ENCODE data around the gene EXOSC7.

The EXOSC7 gene

DNA sequence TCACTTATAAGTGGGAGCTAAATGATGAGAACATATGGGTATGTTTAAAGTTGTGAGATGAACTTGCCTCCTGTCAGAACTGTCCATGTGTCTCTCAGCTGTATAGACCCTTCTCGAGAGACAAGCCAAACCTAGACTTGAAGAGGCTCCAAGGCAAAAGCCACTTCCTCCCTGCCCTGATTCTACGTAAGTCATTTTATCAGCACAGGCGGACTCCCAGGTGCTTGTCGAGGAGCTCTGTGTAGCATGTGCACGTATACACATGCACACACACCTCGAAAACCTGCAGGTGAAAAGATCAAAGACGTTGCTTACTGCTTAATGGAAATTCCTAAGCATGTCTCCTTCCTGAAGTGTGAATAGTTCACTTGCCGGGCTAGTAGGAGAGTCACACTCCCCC, 44.5 kb downstream of the EXOSC7 start:
- no peak for DNase-seq (ENCODE audit: low spot score)
- H3K9me3 ChIP-seq (replicated peaks in 1 of 2; ENCODE audit: control insufficient read depth in 2 of 2, insufficient read depth in 1 of 2, low read depth in 1 of 2, low read length in 2 of 2), result no peaks in the 10 kb centered on the region
- H4K8ac ChIP-seq (ENCODE audit: low read depth, low read length), result no peak overlapping the region
- H2BK15ac ChIP-seq (ENCODE audit: low read length), result no peak overlapping the region
- H2AK5ac ChIP-seq (ENCODE audit: low read depth, low read length), result no peak overlapping the region
- H2BK5ac ChIP-seq (ENCODE audit: low read length), result no peak overlapping the region
- no peaks in the 10 kb centered on the region for H3K27me3 ChIP-seq (ENCODE audit: control insufficient read depth in 3 of 3, insufficient read depth in 3 of 3, low read depth in 1 of 3, low read length in 3 of 3)
- no peak overlapping the region for H3K18ac ChIP-seq (ENCODE audit: low read length)
- no peak overlapping the region for H3K27ac ChIP-seq (replicated peaks; ENCODE audit: low read length)
- H3K23ac ChIP-seq (ENCODE audit: low read depth, low read length, poor library complexity), result no peak overlapping the region
- no peak overlapping the region for H2BK120ac ChIP-seq (ENCODE audit: low read depth, low read length)
- no peak overlapping the region for H4K91ac ChIP-seq (ENCODE audit: low read depth, low read length, poor library complexity)
- no peak overlapping the region for H2AFZ ChIP-seq (ENCODE audit: low read length)
- H3K4ac ChIP-seq (ENCODE audit: low read length), result no peak overlapping the region
- no peak overlapping the region for H3K14ac ChIP-seq (ENCODE audit: low read length)
- peaks cover 2% of the 10 kb centered on the region in 2 donors for H3K36me3 ChIP-seq (replicated peaks in 1 of 2; ENCODE audit: control insufficient read depth in 2 of 2, insufficient read depth in 2 of 2, low read length in 2 of 2)
- H2BK12ac ChIP-seq (ENCODE audit: low read length), result no peak overlapping the region
- no peaks in the 10 kb centered on the region for H3K4me1 ChIP-seq (ENCODE audit: control insufficient read depth in 2 of 2, insufficient read depth in 1 of 2, low read depth in 1 of 2, low read length in 2 of 2)
- no peaks in the 10 kb centered on the region for H3K79me1 ChIP-seq (ENCODE audit: low read depth, low read length)
- H3K9ac ChIP-seq (ENCODE audit: low read depth, low read length, poor library complexity), result no peak overlapping the region
- no CpG with 5 or more reads among the region's 8 CpGs for WGBS, 2 donors (ENCODE audit: extremely low coverage in 2 of 2, insufficient read length in 2 of 2, insufficient replicate concordance in 1 of 2)
- H3K4me3 ChIP-seq (ENCODE audit: low read length in 2 of 2), result no peak overlapping the region
- H3K4me2 ChIP-seq (ENCODE audit: insufficient read depth, low read length, poor library complexity, severe bottlenecking), result no peak overlapping the region

DNA sequence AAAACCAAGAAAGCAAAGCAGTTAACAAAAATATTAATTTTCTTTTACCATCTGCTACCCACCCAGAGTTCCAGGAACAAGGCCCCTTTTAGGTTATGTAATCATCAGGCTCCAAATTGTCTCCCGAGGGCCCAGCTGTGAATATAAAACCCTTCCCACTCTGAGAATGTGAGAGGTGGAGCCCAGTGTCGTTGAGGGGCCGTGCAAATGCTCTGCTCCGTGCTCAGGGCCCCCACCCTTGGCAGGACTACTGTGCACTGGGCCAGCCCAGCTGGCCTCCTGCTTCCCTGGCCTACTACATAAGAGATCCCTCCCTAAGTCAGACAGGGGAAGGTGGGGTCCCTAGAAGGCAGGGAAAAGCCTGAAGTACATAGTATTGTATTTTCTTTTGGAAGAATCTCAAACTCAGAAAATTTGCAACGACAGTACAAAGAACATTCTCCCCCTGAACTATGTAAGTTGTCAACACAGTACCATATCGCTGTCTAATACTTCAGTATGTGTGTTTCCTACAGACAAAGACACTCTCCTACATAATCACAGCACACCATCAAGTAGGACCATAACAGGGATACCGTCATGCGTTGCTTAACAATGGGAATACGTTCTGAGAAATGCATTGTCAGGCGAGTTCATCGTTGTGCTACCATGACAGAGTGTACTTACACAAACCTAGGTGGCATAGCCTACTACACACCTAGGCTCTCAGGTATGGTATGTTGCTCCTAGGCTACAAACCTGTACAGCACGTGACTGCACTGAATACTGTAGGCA, 45.7 kb downstream of the EXOSC7 start:
- no peak overlapping the region for H4K8ac ChIP-seq (ENCODE audit: low read depth, low read length)
- H3K18ac ChIP-seq (ENCODE audit: low read length), result no peak overlapping the region
- H3K4me1 ChIP-seq (ENCODE audit: control insufficient read depth in 2 of 2, insufficient read depth in 1 of 2, low read depth in 1 of 2, low read length in 2 of 2), result peaks cover 0 to 2% of the 10 kb centered on the region in 2 donors
- no peak overlapping the region for H2BK120ac ChIP-seq (ENCODE audit: low read depth, low read length)
- H2BK12ac ChIP-seq (ENCODE audit: low read length), result no peak overlapping the region
- H3K4me2 ChIP-seq (ENCODE audit: insufficient read depth, low read length, poor library complexity, severe bottlenecking), result no peak overlapping the region
- no peak for DNase-seq (ENCODE audit: low spot score)
- H2BK15ac ChIP-seq (ENCODE audit: low read length), result no peak overlapping the region
- H3K14ac ChIP-seq (ENCODE audit: low read length), result no peak overlapping the region
- WGBS, 2 donors (ENCODE audit: extremely low coverage in 2 of 2, insufficient read length in 2 of 2, insufficient replicate concordance in 1 of 2), result no CpG with 5 or more reads among the region's 12 CpGs
- H3K27ac ChIP-seq (replicated peaks; ENCODE audit: low read length), result no peak overlapping the region
- H2AK5ac ChIP-seq (ENCODE audit: low read depth, low read length), result no peak overlapping the region
- no peak overlapping the region for H2AFZ ChIP-seq (ENCODE audit: low read length)
- H3K27me3 ChIP-seq (ENCODE audit: control insufficient read depth in 3 of 3, insufficient read depth in 3 of 3, low read depth in 1 of 3, low read length in 3 of 3), result no peaks in the 10 kb centered on the region
- no peak overlapping the region for H3K4me3 ChIP-seq (ENCODE audit: low read length in 2 of 2)
- H3K79me1 ChIP-seq (ENCODE audit: low read depth, low read length), result no peaks in the 10 kb centered on the region
- H3K23ac ChIP-seq (ENCODE audit: low read depth, low read length, poor library complexity), result no peak overlapping the region
- H2BK5ac ChIP-seq (ENCODE audit: low read length), result no peak overlapping the region
- no peaks in the 10 kb centered on the region for H3K36me3 ChIP-seq (replicated peaks in 1 of 2; ENCODE audit: control insufficient read depth in 2 of 2, insufficient read depth in 2 of 2, low read length in 2 of 2)
- no peak overlapping the region for H3K4ac ChIP-seq (ENCODE audit: low read length)
- no peak overlapping the region for H4K91ac ChIP-seq (ENCODE audit: low read depth, low read length, poor library complexity)
- no peak overlapping the region for H3K9ac ChIP-seq (ENCODE audit: low read depth, low read length, poor library complexity)
- no peaks in the 10 kb centered on the region for H3K9me3 ChIP-seq (replicated peaks in 1 of 2; ENCODE audit: control insufficient read depth in 2 of 2, insufficient read depth in 1 of 2, low read depth in 1 of 2, low read length in 2 of 2)

DNA sequence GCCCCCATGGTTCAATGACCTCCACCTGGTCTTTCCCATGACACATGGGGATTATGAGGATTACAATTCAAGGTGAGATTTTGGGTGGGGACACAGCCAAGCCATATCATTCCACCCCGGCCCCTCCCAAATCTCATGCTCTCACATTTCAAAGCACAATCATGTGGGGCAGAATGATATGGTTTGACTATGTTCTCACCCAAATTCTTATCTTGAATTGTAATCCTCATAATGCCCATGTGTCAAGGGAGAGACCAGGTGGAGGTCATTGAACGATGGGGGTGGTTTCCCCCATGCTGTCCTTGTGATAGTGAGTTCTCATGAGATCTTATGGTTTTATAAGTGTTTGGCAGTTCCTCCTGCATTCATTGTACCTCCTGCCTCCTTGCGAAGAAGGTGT, 47.6 kb downstream of the EXOSC7 start:
- Histone ChIP-seq H3K4me1 (ENCODE audit: control insufficient read depth in 2 of 2, insufficient read depth in 1 of 2, low read depth in 1 of 2, low read length in 2 of 2) (peaks cover 0 to 11% of the 10 kb centered on the region in 2 donors), H2BK120ac (ENCODE audit: low read depth, low read length) (no peak overlapping the region), H2BK5ac (ENCODE audit: low read length) (no peak overlapping the region), H3K27me3 (ENCODE audit: control insufficient read depth in 3 of 3, insufficient read depth in 3 of 3, low read depth in 1 of 3, low read length in 3 of 3) (no peaks in the 10 kb centered on the region), H3K4me3 (ENCODE audit: low read length in 2 of 2) (no peak overlapping the region), H4K91ac (ENCODE audit: low read depth, low read length, poor library complexity) (no peak overlapping the region), H2BK12ac (ENCODE audit: low read length) (no peak overlapping the region), H3K23ac (ENCODE audit: low read depth, low read length, poor library complexity) (no peak overlapping the region), H3K18ac (ENCODE audit: low read length) (no peak overlapping the region), H3K4ac (ENCODE audit: low read length) (no peak overlapping the region), H2BK15ac (ENCODE audit: low read length) (no peak overlapping the region), H3K14ac (ENCODE audit: low read length) (no peak overlapping the region), H3K79me1 (ENCODE audit: low read depth, low read length) (no peaks in the 10 kb centered on the region), H3K9me3 (replicated peaks in 1 of 2; ENCODE audit: control insufficient read depth in 2 of 2, insufficient read depth in 1 of 2, low read depth in 1 of 2, low read length in 2 of 2) (no peaks in the 10 kb centered on the region), H4K8ac (ENCODE audit: low read depth, low read length) (no peak overlapping the region), H3K9ac (ENCODE audit: low read depth, low read length, poor library complexity) (no peak overlapping the region), H3K27ac (replicated peaks; ENCODE audit: low read length) (no peak overlapping the region), H2AK5ac (ENCODE audit: low read depth, low read length) (no peak overlapping the region), H3K36me3 (replicated peaks in 1 of 2; ENCODE audit: control insufficient read depth in 2 of 2, insufficient read depth in 2 of 2, low read length in 2 of 2) (no peaks in the 10 kb centered on the region), H3K4me2 (ENCODE audit: insufficient read depth, low read length, poor library complexity, severe bottlenecking) (no peak overlapping the region), H2AFZ (ENCODE audit: low read length) (no peak overlapping the region)
- WGBS, 2 donors (ENCODE audit: extremely low coverage in 2 of 2, insufficient read length in 2 of 2, insufficient replicate concordance in 1 of 2), result no CpG with 5 or more reads among the region's 3 CpGs
- DNase-seq (ENCODE audit: low spot score), result no peak

DNA sequence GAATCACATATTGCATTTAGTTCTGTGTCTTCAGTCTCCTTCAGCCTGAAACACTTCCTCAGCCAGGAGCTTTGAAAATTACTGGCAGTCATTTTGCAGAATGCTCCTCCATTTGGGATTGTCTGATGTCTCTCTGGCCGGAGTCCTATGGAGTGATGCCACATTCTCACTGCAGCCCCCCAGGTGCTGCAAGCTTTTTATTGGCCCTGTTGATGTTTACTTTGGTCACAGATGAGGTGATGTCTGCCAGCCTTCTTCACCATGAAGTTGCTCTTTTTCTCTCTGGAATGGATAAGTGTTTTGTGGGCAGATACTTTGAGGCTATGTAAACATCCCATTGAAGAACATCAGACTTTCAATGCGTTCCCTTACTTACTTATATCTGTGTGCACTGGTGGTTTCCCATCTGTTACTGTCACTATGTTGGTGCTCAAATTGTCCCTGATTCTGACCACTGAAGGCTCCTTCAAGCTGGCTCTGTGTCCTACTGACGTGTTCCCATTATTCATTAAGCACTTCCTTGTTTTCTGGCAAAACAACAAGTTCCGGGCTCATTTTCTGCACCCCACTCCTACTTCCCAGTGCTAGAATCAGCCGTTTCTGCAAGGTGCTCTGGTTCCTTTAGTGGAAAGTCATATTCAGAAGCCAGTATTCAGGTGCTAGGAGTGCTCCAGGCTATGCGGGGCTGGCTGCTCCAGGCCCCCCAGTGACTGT, 48.7 kb downstream of the EXOSC7 start:
- no peak overlapping the region for H3K18ac ChIP-seq (ENCODE audit: low read length)
- H3K9me3 ChIP-seq (replicated peaks in 1 of 2; ENCODE audit: control insufficient read depth in 2 of 2, insufficient read depth in 1 of 2, low read depth in 1 of 2, low read length in 2 of 2), result no peaks in the 10 kb centered on the region
- no peaks in the 10 kb centered on the region for H3K36me3 ChIP-seq (replicated peaks in 1 of 2; ENCODE audit: control insufficient read depth in 2 of 2, insufficient read depth in 2 of 2, low read length in 2 of 2)
- peaks cover 0 to 11% of the 10 kb centered on the region in 2 donors for H3K4me1 ChIP-seq (ENCODE audit: control insufficient read depth in 2 of 2, insufficient read depth in 1 of 2, low read depth in 1 of 2, low read length in 2 of 2)
- no peak overlapping the region for H2AFZ ChIP-seq (ENCODE audit: low read length)
- H2BK120ac ChIP-seq (ENCODE audit: low read depth, low read length), result no peak overlapping the region
- H3K4me3 ChIP-seq (ENCODE audit: low read length in 2 of 2), result no peak overlapping the region
- H2BK5ac ChIP-seq (ENCODE audit: low read length), result no peak overlapping the region
- no peak overlapping the region for H3K27ac ChIP-seq (replicated peaks; ENCODE audit: low read length)
- no peaks in the 10 kb centered on the region for H3K79me1 ChIP-seq (ENCODE audit: low read depth, low read length)
- no peak overlapping the region for H3K14ac ChIP-seq (ENCODE audit: low read length)
- no peak overlapping the region for H3K9ac ChIP-seq (ENCODE audit: low read depth, low read length, poor library complexity)
- DNase-seq (ENCODE audit: low spot score), result no peak
- H4K91ac ChIP-seq (ENCODE audit: low read depth, low read length, poor library complexity), result no peak overlapping the region
- H2AK5ac ChIP-seq (ENCODE audit: low read depth, low read length), result no peak overlapping the region
- H3K27me3 ChIP-seq (ENCODE audit: control insufficient read depth in 3 of 3, insufficient read depth in 3 of 3, low read depth in 1 of 3, low read length in 3 of 3), result no peaks in the 10 kb centered on the region
- no CpG with 5 or more reads among the region's 6 CpGs for WGBS, 2 donors (ENCODE audit: extremely low coverage in 2 of 2, insufficient read length in 2 of 2, insufficient replicate concordance in 1 of 2)
- H3K23ac ChIP-seq (ENCODE audit: low read depth, low read length, poor library complexity), result no peak overlapping the region
- H2BK12ac ChIP-seq (ENCODE audit: low read length), result no peak overlapping the region
- H3K4ac ChIP-seq (ENCODE audit: low read length), result no peak overlapping the region
- no peak overlapping the region for H2BK15ac ChIP-seq (ENCODE audit: low read length)
- no peak overlapping the region for H3K4me2 ChIP-seq (ENCODE audit: insufficient read depth, low read length, poor library complexity, severe bottlenecking)
- no peak overlapping the region for H4K8ac ChIP-seq (ENCODE audit: low read depth, low read length)
